ENCODE data around the gene TRAPPC3L. TPM values are rescaled to one million over a fixed set of nuclear protein-coding genes. Genes with fewer than 3 reads are reported as not detected.

TRAPPC3L gene
- polyA plus RNA-seq, 1 of the 3 experiments (the other 2 are of a cell fraction) = 0.03 TPM

DNA sequence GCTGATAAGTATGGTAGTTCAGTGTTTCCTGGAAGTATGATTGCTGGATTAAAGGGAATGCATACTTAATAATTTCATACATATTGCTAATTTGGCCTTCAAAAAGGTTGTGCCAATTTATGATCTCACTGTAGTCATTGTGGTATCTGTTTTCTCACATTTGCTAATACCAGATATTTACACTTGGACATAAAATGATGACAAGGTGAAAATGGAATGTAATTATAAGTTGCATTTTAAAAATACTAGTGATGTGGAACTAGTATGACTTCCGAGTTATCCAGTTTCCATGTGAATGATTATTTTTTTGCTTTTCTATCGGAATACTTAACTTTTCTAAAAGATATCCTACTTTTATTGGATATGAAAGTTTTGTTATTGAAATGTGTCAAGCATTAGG is 41.3 kb upstream of the TRAPPC3L start:
- 99% methylated on average over 2 of the region's 2 CpGs for WGBS (ENCODE audit: low lambda C conversion rate)
- no peak overlapping the region for H3K27ac ChIP-seq (ENCODE audit: low read depth in 2 of 2, low read length in 1 of 2)
- no peaks in the 10 kb centered on the region for H3K9me3 ChIP-seq
- H3K4me1 ChIP-seq (ENCODE audit: control insufficient read depth in 1 of 2, insufficient read depth in 2 of 2, low read depth in 1 of 2, low read length in 1 of 2) = no peaks in the 10 kb centered on the region
- H3F3A ChIP-seq (replicated peaks; ENCODE audit: insufficient read depth) = peaks cover 3% of the 10 kb centered on the region
- peaks cover 75 to 86% of the 10 kb centered on the region in 2 experiments for H3K36me3 ChIP-seq (replicated peaks in 1 of 2; ENCODE audit: control insufficient read depth in 1 of 2, insufficient read depth in 2 of 2, low read length in 1 of 2)
- H3K79me2 ChIP-seq (ENCODE audit: insufficient read depth) = peaks cover 13% of the 10 kb centered on the region; the same call in 1 of the 2 replicates
- no peak overlapping the region for H3K9ac ChIP-seq
- no peaks in the 10 kb centered on the region for H3K9me2 ChIP-seq
- H3K4me3 ChIP-seq (ENCODE audit: low read depth in 2 of 2, low read length in 1 of 2) = no peak overlapping the region
- TF ChIP-seq RAD21 (IDR thresholded peaks at IDR 0.05; ENCODE audit: low read length) = no peak
- TF ChIP-seq GABPA (IDR thresholded peaks at IDR 0.05; ENCODE audit: low read depth) = no peak
- TF ChIP-seq TAF1 (IDR thresholded peaks at IDR 0.05; ENCODE audit: borderline replicate concordance, low read depth, low read length) = no peak
- TF ChIP-seq SIN3A (IDR thresholded peaks at IDR 0.05; ENCODE audit: borderline replicate concordance, low read depth, low read length) = no peak
- TF ChIP-seq CTCF (IDR thresholded peaks at IDR 0.05) = no peak
- TF ChIP-seq PBX3 (IDR thresholded peaks at IDR 0.05) = no peak
- TF ChIP-seq RFX5 (IDR thresholded peaks at IDR 0.05; ENCODE audit: low read length) = no peak
- TF ChIP-seq NRF1 (IDR thresholded peaks at IDR 0.05; ENCODE audit: low read depth, low read length) = no peak
- TF ChIP-seq, protein P1, sequence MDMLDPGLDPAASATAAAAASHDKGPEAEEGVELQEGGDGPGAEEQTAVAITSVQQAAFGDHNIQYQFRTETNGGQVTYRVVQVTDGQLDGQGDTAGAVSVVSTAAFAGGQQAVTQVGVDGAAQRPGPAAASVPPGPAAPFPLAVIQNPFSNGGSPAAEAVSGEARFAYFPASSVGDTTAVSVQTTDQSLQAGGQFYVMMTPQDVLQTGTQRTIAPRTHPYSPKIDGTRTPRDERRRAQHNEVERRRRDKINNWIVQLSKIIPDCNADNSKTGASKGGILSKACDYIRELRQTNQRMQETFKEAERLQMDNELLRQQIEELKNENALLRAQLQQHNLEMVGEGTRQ (IDR thresholded peaks at IDR 0.05; ENCODE audit: borderline replicate concordance, low read depth, low read length) = no peak
- POLR2A ChIA-PET = no interaction called here
- CTCF ChIA-PET = interaction anchor here (1.2 kb wide), 1 partner anchor 299 kb away, joined by 3 read pairs; no protein-coding TSS in a partner anchor
- no peak overlapping the region for H3K4me2 ChIP-seq
- no peaks in the 10 kb centered on the region for H4K20me1 ChIP-seq (ENCODE audit: insufficient read depth)
- no peaks in the 10 kb centered on the region for H3K27me3 ChIP-seq (ENCODE audit: insufficient read depth)
- no peak for DNase-seq
- no peak overlapping the region for H2AFZ ChIP-seq (ENCODE audit: low read depth)

DNA sequence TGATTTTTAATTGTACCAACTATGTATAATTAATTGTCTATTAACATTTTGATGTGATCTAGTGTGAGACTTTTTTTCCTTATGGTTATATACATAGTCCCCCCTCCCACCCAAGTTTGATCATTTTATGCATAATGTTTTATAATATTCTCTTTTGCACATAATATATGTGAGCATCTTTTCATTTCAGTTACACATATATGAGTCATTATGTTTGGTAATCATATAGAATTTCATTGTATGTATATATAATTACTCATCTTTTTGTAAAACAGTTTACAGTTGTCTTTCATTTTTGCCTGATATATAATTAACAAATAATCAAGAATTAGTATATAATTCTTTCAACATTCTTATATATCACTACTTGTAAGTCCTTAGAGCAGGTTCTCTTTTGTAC is 40.8 kb upstream of the TRAPPC3L start:
- Histone ChIP-seq H4K20me1 (ENCODE audit: insufficient read depth) (no peaks in the 10 kb centered on the region), H3F3A (replicated peaks; ENCODE audit: insufficient read depth) (peaks cover 3% of the 10 kb centered on the region), H2AFZ (ENCODE audit: low read depth) (no peak overlapping the region), H3K4me2 (no peak overlapping the region), H3K9ac (no peak overlapping the region), H3K9me2 (no peaks in the 10 kb centered on the region), H3K27me3 (ENCODE audit: insufficient read depth) (no peaks in the 10 kb centered on the region), H3K79me2 (ENCODE audit: insufficient read depth) (peaks cover 13% of the 10 kb centered on the region; the same call in 1 of the 2 replicates), H3K4me3 (ENCODE audit: low read depth in 2 of 2, low read length in 1 of 2) (no peak overlapping the region), H3K36me3 (replicated peaks in 1 of 2; ENCODE audit: control insufficient read depth in 1 of 2, insufficient read depth in 2 of 2, low read length in 1 of 2) (peaks cover 75 to 86% of the 10 kb centered on the region in 2 experiments), H3K4me1 (ENCODE audit: control insufficient read depth in 1 of 2, insufficient read depth in 2 of 2, low read depth in 1 of 2, low read length in 1 of 2) (no peaks in the 10 kb centered on the region), H3K9me3 (no peaks in the 10 kb centered on the region), H3K27ac (ENCODE audit: low read depth in 2 of 2, low read length in 1 of 2) (no peak overlapping the region)
- TF ChIP-seq MAX (IDR thresholded peaks at IDR 0.05; ENCODE audit: low read depth) = no peak
- no peak for TF ChIP-seq PBX3 (IDR thresholded peaks at IDR 0.05)
- no peak for TF ChIP-seq ELF1 (IDR thresholded peaks at IDR 0.05)
- TF ChIP-seq, protein P1 (IDR thresholded peaks at IDR 0.05; ENCODE audit: borderline replicate concordance, low read depth, low read length) = no peak
- no peak for TF ChIP-seq MEF2A (IDR thresholded peaks at IDR 0.05; ENCODE audit: borderline replicate concordance, low read depth)
- ChIA-PET CTCF (no interaction called here), POLR2A (no interaction called here)
- DNase-seq = no peak
